ENCODE data around the gene MACROH2A1.

The MACROH2A1 gene

DNA sequence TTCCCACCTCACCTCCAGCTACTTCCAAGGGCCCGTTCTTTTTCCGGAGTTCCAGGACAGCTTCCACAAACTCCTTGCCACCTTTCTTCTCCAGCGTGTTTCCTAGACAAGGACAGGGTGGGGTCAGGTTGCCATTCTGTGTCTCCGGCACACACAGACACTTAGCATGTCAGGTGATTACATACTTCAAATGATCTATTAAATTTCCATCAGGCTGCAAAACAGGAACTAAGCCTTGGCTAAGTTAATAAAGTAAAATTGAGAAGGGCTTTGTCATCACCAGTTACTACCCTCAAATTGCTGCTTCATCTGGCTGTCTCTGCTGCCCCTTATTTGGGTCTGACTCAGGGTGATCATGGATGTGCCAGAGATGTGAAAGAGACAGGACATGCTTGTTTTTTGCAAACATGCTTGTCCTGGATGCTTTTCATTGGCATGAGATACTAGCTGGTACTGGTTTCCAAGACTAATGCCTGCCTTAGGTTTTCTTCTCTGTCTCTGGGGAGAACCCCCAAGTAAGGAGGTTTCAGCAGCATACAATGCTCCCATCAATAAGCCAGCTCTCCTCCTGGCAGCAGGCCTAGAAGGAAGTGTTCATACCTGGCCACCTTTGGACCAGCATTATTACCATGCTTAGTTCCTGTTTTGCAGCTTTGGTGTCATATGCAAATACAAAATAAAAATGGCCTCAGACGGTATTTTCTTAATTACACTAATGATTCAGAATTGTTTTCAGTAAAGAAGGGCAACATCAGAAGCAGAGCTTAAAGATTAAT, 52.9 kb downstream of the MACROH2A1 start:
- no peak overlapping the region for H3K27ac ChIP-seq
- TF ChIP-seq CTCF (conservative IDR thresholded peaks at IDR 0.05) (no peak), ZFX (IDR thresholded peaks at IDR 0.05) (no peak)

DNA sequence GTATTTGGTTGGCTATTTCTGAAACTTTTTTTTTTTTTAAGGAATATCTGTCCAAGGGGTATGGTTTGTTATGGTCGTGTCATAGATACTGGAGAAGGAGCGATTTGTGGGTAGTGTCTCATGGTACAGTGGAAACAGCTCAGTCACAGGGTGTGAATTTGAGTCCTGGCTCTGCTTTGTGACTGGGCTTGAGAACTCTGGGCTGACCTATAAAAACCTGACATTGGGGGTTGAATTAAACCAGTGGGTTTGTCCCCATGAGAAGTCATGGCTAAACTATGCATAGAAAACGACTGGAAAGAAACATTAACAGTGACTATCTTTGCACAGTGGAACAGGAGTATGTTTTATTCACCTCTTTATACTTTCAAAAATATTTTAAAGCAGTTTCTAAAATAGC, 54.7 kb downstream of the MACROH2A1 start:
- TF ChIP-seq ZFX (IDR thresholded peaks at IDR 0.05) (no peak), CTCF (conservative IDR thresholded peaks at IDR 0.05) (no peak)
- no peak overlapping the region for H3K27ac ChIP-seq

GRCh38 chr5:135343413-135343812, 55.6 kb downstream of the MACROH2A1 start:
- H3K27ac ChIP-seq: no peak overlapping the region
- no peak for TF ChIP-seq CTCF (conservative IDR thresholded peaks at IDR 0.05)
- no peak for TF ChIP-seq ZFX (IDR thresholded peaks at IDR 0.05)

DNA sequence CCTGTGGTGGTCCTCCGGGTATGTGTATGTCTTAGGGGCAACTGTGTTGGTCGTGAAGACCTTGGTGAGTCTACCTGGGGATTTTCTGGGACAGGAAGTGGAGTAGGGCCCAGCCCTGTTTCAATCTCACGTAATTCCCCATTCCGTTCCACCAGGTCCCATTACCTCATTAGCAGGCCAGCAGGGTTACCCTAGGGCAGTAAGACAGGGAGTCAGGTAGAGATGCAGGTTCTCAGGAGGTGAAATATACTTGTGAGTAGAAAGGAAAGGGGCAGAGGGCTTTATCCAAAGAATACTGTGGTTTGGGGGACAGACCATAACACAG, 56.5 kb downstream of the MACROH2A1 start:
- H3K27ac ChIP-seq: no peak overlapping the region
- TF ChIP-seq CTCF (conservative IDR thresholded peaks at IDR 0.05): no peak

GRCh38 chr5:135341696-135342550, 57.1 kb downstream of the MACROH2A1 start:
- H3K27ac ChIP-seq: no peak overlapping the region
- no peak for TF ChIP-seq CTCF (conservative IDR thresholded peaks at IDR 0.05)
- no peak for TF ChIP-seq ZFX (IDR thresholded peaks at IDR 0.05)

DNA sequence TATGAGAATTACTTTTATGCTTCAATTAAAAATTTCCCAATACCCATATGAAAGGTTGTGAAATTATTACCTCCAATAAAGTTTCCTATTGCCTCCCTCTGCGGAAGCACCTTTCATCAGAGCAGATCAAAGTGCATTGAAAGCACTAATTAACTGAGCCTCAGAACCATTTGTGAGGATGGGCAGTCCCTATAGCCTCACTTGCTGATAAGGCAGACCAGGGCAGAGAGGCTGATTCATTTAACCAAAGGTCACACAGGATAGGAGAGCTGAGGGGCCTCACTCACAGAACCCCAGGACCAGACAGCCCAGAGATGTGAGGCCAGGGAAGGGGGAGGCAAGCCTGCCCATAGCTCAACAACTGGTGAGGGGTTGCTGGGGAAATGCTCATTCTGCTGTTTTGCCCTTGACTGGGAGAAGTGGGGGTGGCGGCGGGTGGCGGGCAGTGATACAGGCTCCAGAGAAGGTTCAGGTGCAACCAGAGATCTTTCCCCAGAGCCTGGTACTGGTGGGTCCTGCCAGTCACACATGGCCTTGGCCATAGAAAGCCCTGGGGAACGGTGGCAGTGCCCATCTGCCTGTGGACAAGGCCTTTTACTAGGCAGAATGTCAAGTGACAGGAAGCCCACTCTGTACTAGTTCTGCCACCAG, 57.9 kb downstream of the MACROH2A1 start:
- H3K27ac ChIP-seq: no peak overlapping the region
- TF ChIP-seq ZFX (IDR thresholded peaks at IDR 0.05) (no peak), CTCF (conservative IDR thresholded peaks at IDR 0.05) (no peak)

- H3K27ac ChIP-seq: no peak overlapping the region
- TF ChIP-seq CTCF (conservative IDR thresholded peaks at IDR 0.05): no peak
- TF ChIP-seq ZFX (IDR thresholded peaks at IDR 0.05): no peak
Observed at GRCh38 chr5:135340568-135340967, 58.5 kb downstream of the MACROH2A1 start.
